Measurements from ENCODE around the gene PPP1R16B.

The PPP1R16B gene

GRCh38 chr20:38932457-38933120 is 127.1 kb downstream of the PPP1R16B start:
- Mint-ChIP-seq H3K9me3 (no peaks in the 10 kb centered on the region), H3K27me3 (peaks cover 5% of the 10 kb centered on the region), H3K4me3 (no peak overlapping the region), H3K36me3 (no peaks in the 10 kb centered on the region), H3K4me1 (peaks cover 11% of the 10 kb centered on the region), H3K27ac (no peak overlapping the region)
- DNase-seq (ENCODE audit: low spot score in 2 of 2) (no peak), ATAC-seq (ENCODE audit: low read depth) (no peak)

- peaks cover 2% of the 10 kb centered on the region for H3K4me1 Mint-ChIP-seq
- ATAC-seq (ENCODE audit: low read depth): no peak
Observed at GRCh38 chr20:38934530-38934929, 129.0 kb downstream of the PPP1R16B start.

GRCh38 chr20:38935285-38935684 is 129.8 kb downstream of the PPP1R16B start:
- no peak for DNase-seq (ENCODE audit: low spot score in 2 of 2)
- no peaks in the 10 kb centered on the region for H3K27me3 Mint-ChIP-seq
- no peaks in the 10 kb centered on the region for H3K9me3 Mint-ChIP-seq
- peaks cover 2% of the 10 kb centered on the region for H3K4me1 Mint-ChIP-seq
- ATAC-seq (ENCODE audit: low read depth): peak; percentile 45
- H3K27ac Mint-ChIP-seq: no peak overlapping the region
- no peaks in the 10 kb centered on the region for H3K36me3 Mint-ChIP-seq
- H3K4me3 Mint-ChIP-seq: no peak overlapping the region

More at GRCh38 chr20:38934530-38934929, 129.0 kb downstream of the PPP1R16B start:
- no peak overlapping the region for H3K27ac Mint-ChIP-seq
- H3K27me3 Mint-ChIP-seq: no peaks in the 10 kb centered on the region
- H3K36me3 Mint-ChIP-seq: no peaks in the 10 kb centered on the region
- no peaks in the 10 kb centered on the region for H3K9me3 Mint-ChIP-seq
- no peak overlapping the region for H3K4me3 Mint-ChIP-seq
- DNase-seq (ENCODE audit: low spot score in 2 of 2): no peak

- no peaks in the 10 kb centered on the region for H3K36me3 Mint-ChIP-seq
Observed at GRCh38 chr20:38935967-38936407, 130.5 kb downstream of the PPP1R16B start.

GRCh38 chr20:38937000-38937399 is 131.5 kb downstream of the PPP1R16B start:
- H3K4me1 Mint-ChIP-seq: peaks cover 2% of the 10 kb centered on the region
- H3K9me3 Mint-ChIP-seq: no peaks in the 10 kb centered on the region
- no peaks in the 10 kb centered on the region for H3K36me3 Mint-ChIP-seq

More at GRCh38 chr20:38935967-38936407, 130.5 kb downstream of the PPP1R16B start:
- H3K27ac Mint-ChIP-seq: no peak overlapping the region
- H3K27me3 Mint-ChIP-seq: no peaks in the 10 kb centered on the region
- ATAC-seq (ENCODE audit: low read depth) (no peak), DNase-seq (ENCODE audit: low spot score in 2 of 2) (no peak)
- H3K9me3 Mint-ChIP-seq: no peaks in the 10 kb centered on the region
- H3K4me3 Mint-ChIP-seq: no peak overlapping the region
- peaks cover 2% of the 10 kb centered on the region for H3K4me1 Mint-ChIP-seq

GRCh38 chr20:38937978-38938473 is 132.5 kb downstream of the PPP1R16B start:
- H3K36me3 Mint-ChIP-seq: no peaks in the 10 kb centered on the region
- H3K27me3 Mint-ChIP-seq: no peaks in the 10 kb centered on the region
- H3K4me1 Mint-ChIP-seq: peaks cover 2% of the 10 kb centered on the region
- H3K4me3 Mint-ChIP-seq: no peak overlapping the region
- H3K27ac Mint-ChIP-seq: no peak overlapping the region
- no peaks in the 10 kb centered on the region for H3K9me3 Mint-ChIP-seq
- DNase-seq (ENCODE audit: low spot score in 2 of 2) (no peak), ATAC-seq (ENCODE audit: low read depth) (no peak)

More at GRCh38 chr20:38937000-38937399, 131.5 kb downstream of the PPP1R16B start:
- no peak overlapping the region for H3K4me3 Mint-ChIP-seq
- H3K27me3 Mint-ChIP-seq: no peaks in the 10 kb centered on the region
- DNase-seq (ENCODE audit: low spot score in 2 of 2) (no peak), ATAC-seq (ENCODE audit: low read depth) (no peak)
- no peak overlapping the region for H3K27ac Mint-ChIP-seq

GRCh38 chr20:38939686-38940085 is 134.2 kb downstream of the PPP1R16B start:
- Mint-ChIP-seq H3K4me1 (peaks cover 2% of the 10 kb centered on the region), H3K36me3 (no peaks in the 10 kb centered on the region), H3K27ac (no peak overlapping the region), H3K9me3 (no peaks in the 10 kb centered on the region), H3K4me3 (no peak overlapping the region), H3K27me3 (no peaks in the 10 kb centered on the region)
- no peak for ATAC-seq (ENCODE audit: low read depth)
- no peak for DNase-seq (ENCODE audit: low spot score in 2 of 2)

GRCh38 chr20:38940644-38941043 is 135.1 kb downstream of the PPP1R16B start:
- Mint-ChIP-seq H3K36me3 (peaks cover 2% of the 10 kb centered on the region), H3K27ac (no peak overlapping the region), H3K4me3 (no peak overlapping the region), H3K9me3 (no peaks in the 10 kb centered on the region), H3K4me1 (no peaks in the 10 kb centered on the region), H3K27me3 (no peaks in the 10 kb centered on the region)
- no peak for ATAC-seq (ENCODE audit: low read depth)
- DNase-seq (ENCODE audit: low spot score in 2 of 2): no peak

GRCh38 chr20:38941726-38942389 is 136.4 kb downstream of the PPP1R16B start:
- Mint-ChIP-seq H3K9me3 (no peaks in the 10 kb centered on the region), H3K27ac (no peak overlapping the region), H3K4me1 (no peaks in the 10 kb centered on the region), H3K4me3 (no peak overlapping the region), H3K36me3 (peaks cover 2% of the 10 kb centered on the region), H3K27me3 (no peaks in the 10 kb centered on the region)
- no peak for DNase-seq (ENCODE audit: low spot score in 2 of 2)
- no peak for ATAC-seq (ENCODE audit: low read depth)

- Mint-ChIP-seq H3K27me3 (no peaks in the 10 kb centered on the region), H3K36me3 (peaks cover 4% of the 10 kb centered on the region), H3K4me3 (no peak overlapping the region), H3K27ac (no peak overlapping the region), H3K4me1 (no peaks in the 10 kb centered on the region), H3K9me3 (no peaks in the 10 kb centered on the region)
- DNase-seq (ENCODE audit: low spot score in 2 of 2) (no peak), ATAC-seq (ENCODE audit: low read depth) (no peak)
Observed at GRCh38 chr20:38945012-38945411, 139.5 kb downstream of the PPP1R16B start.

GRCh38 chr20:38946836-38947235 is 141.3 kb downstream of the PPP1R16B start:
- H3K27ac Mint-ChIP-seq: peak overlapping the region; percentile 21

GRCh38 chr20:38947931-38948362 is 142.4 kb downstream of the PPP1R16B start:
- no peaks in the 10 kb centered on the region for H3K27me3 Mint-ChIP-seq
- peaks cover 4% of the 10 kb centered on the region for H3K36me3 Mint-ChIP-seq
- ATAC-seq (ENCODE audit: low read depth) (no peak), DNase-seq (ENCODE audit: low spot score in 2 of 2) (no peak)
- peak overlapping the region; percentile 40 for H3K27ac Mint-ChIP-seq
- no peaks in the 10 kb centered on the region for H3K4me1 Mint-ChIP-seq
- H3K4me3 Mint-ChIP-seq: no peak overlapping the region
- H3K9me3 Mint-ChIP-seq: no peaks in the 10 kb centered on the region

More at GRCh38 chr20:38946836-38947235, 141.3 kb downstream of the PPP1R16B start:
- no peaks in the 10 kb centered on the region for H3K27me3 Mint-ChIP-seq
- DNase-seq (ENCODE audit: low spot score in 2 of 2) (no peak), ATAC-seq (ENCODE audit: low read depth) (no peak)
- peaks cover 4% of the 10 kb centered on the region for H3K36me3 Mint-ChIP-seq
- H3K9me3 Mint-ChIP-seq: no peaks in the 10 kb centered on the region
- H3K4me1 Mint-ChIP-seq: no peaks in the 10 kb centered on the region
- H3K4me3 Mint-ChIP-seq: no peak overlapping the region

GRCh38 chr20:38950254-38950653 is 144.8 kb downstream of the PPP1R16B start:
- no peak overlapping the region for H3K4me3 Mint-ChIP-seq
- ATAC-seq (ENCODE audit: low read depth): no peak
- no peak overlapping the region for H3K27ac Mint-ChIP-seq
- H3K36me3 Mint-ChIP-seq: peaks cover 3% of the 10 kb centered on the region
- no peaks in the 10 kb centered on the region for H3K27me3 Mint-ChIP-seq
- no peaks in the 10 kb centered on the region for H3K4me1 Mint-ChIP-seq
- DNase-seq (ENCODE audit: low spot score in 2 of 2): no peak
- H3K9me3 Mint-ChIP-seq: no peaks in the 10 kb centered on the region

- no peak overlapping the region for H3K27ac Mint-ChIP-seq
- H3K36me3 Mint-ChIP-seq: peaks cover 3% of the 10 kb centered on the region
- ATAC-seq (ENCODE audit: low read depth): no peak
Observed at GRCh38 chr20:38951611-38952010, 146.1 kb downstream of the PPP1R16B start.

More at GRCh38 chr20:38951611-38952010, 146.1 kb downstream of the PPP1R16B start:
- H3K27me3 Mint-ChIP-seq: no peaks in the 10 kb centered on the region
- no peaks in the 10 kb centered on the region for H3K9me3 Mint-ChIP-seq
- no peak for DNase-seq (ENCODE audit: low spot score in 2 of 2)
- no peaks in the 10 kb centered on the region for H3K4me1 Mint-ChIP-seq
- H3K4me3 Mint-ChIP-seq: no peak overlapping the region

Measured in memory B cell (primary cell).